Measurements from ENCODE around the gene DTNB.

Gene DTNB

DNA sequence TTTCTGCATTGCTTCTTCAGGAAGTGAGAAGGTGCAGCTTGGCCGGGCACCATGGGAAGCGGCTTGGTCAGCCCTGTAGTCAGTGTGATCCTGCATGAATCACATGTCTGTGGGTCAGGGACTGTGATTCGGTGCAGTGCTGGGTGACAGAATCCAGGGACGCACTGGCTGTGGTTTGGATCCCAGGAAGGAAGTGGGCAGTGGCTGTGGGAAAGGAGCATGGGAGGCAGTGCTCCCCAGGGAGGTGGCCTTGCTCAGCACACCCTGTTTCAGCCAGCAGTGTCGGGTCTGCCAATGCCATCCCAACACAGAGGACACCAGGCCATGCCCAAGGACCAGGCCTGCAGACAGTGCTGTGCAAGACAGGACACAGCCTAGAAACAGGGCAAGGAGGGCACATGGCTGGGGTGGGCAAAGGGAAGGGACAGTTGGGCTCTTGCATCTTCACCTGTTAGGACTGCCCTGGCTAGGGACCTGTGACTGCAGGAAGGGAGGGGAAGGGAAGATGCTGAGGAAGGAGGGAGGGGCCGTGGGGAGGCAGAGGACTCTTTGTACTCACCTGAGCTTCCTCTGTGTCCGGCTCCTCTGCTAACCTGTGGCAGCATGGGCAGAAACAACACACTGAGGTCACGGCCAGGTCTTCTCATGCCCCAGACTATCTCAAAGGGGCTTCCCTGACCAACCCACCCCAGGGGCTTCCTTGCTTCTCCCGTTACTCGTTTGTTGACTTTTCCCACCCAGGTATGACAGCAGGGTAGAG lies 294.5 kb downstream of the DTNB start:
- DNase-seq: no peak

DNA sequence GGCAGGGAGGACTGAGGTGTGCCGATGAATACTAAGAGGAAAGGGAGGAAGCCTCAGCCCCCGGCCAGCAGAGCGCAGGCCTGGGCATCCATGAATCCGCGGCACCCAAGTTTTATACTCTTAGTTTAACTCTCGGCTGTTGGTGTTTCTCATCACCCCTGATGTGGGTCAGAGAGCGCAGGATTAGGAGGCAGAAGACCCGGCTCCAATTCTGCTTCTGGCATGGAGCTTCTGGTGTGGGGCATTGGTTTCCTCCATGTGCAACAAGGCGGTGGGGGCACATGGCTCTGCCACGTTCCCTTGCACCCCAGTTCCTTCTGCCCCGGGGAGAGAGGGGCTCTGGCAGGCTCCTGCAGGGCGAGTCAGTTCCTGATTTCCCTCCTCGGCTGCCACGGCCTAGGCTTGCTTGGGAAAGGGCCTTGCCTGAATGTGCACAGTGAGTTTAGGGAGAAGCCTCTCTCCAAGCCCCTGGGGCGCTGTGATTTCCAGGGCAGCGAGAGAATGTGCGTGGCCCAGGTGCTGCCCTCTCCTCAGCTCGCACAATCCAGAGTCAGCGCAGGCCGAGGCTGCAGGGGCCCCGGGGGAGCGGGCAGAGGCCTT lies 295.5 kb downstream of the DTNB start:
- no peak for DNase-seq

DNA sequence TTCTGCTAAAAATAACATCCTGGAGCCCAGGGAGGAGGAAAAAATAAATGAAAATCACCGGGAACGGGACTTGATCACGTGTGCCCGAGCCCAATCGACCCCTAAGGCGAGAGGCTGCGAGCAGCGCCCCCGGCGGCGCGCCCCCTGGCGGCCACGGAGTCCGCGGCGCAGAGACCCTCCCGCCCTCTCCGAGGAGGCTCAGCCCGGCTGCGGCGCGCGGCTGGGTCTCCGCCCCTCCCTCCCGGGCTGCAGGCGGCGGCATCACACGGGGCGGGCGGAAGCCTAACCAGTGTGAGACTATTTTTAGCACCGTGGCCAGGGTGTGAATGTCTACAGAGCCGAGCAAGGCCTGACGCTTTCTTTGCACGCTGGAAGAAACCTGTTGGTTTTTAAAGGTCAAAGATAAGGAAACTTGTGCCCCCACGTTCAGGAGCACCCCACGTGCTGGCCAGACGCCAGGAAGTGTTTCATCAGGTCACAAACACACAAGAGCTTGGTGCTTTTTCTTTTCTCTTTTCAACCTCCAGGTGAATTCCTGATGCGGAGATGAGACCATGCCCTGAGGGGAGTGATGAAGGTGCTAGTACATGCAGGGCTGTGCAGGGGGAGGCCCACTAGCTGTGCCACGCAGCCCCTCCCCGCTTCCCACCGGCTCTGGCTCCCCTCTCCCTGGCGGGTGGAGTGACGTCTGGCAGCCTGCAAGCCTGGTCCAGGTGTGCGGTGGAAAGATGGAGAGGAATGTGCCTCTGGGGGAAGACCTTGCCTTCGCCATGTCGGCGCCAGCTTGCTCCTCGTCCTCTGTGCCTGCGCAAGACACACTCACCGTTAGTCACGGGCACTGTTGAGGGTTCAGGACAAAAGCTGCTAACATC lies 296.4 kb downstream of the DTNB start:
- peak; percentile 75 for DNase-seq

DNA sequence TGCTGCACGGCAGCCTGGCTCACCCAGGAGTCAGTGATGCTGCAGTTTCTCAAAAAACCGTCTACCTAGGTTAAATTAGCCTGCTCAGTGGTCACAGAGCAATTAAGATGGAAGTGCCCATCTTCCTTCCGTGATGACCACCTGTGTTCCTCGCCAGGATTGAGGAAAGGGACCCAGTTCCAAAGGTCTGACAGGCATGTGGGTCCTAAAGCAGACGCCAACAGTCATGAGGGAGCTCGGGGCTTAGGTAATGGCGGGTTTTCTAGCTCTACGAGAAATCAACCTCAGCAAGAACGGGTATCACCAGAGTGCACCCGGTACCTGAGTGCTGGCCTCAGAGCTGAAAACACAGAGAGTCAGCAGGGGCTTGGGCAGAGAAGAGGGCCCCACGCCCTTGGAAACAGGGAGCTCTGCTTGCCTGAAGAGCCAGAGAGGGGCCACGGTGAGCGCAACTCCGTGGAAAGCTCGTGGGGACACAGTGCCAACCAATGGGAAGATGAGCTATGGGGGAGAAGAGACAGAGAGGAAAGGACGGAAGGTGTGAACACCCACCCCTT lies 297.3 kb downstream of the DTNB start:
- DNase-seq: no peak

DNA sequence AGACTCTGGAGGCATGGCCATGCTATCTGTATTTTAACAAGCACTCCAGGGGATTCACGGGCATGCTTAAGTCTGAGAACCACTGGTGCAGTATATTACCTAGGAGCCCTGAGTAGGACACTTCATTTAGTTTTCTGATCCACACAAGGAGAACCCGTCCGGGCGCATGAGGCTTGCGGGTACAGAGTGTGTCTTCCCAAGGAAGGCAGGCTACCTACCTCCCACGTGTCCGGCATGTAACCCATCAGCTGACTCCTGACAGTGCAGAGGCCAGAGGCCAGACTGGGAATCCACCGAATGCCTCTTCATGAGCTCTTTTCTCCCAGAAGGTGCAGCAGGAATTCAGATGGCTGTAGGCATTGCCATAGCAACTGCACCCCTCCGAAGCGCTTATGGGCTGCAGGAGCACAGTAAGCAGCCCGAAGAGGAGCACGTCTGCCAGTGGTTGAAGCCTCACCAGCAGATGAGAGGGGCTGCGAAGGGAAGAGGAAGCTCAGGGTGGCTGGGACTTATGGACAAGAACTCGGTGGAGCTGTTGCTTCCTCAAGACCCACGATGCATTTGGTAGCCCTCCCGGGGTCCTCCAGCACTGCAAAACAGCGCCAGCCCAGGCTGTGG lies 297.9 kb downstream of the DTNB start:
- DNase-seq: no peak

DNA sequence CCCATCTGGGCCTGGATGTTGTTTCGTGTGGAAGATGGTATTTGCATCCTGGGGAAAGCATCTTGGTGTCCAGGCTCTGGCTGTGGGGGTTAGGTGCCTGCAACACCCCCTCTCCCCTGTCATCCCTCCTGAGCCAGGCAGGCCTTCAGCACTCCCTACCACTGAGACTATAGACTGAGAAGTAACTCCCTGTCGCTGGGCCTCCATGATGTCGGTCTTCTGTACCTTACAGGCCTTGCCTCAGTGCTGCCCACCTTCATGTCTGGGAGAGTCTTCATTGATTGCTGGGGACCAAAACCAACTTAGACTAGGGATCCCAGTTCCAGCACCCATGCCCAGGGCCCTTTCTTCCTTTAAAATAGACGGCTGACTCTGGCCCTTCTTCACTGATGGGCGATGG lies 298.6 kb downstream of the DTNB start:
- no peak for DNase-seq

DNA sequence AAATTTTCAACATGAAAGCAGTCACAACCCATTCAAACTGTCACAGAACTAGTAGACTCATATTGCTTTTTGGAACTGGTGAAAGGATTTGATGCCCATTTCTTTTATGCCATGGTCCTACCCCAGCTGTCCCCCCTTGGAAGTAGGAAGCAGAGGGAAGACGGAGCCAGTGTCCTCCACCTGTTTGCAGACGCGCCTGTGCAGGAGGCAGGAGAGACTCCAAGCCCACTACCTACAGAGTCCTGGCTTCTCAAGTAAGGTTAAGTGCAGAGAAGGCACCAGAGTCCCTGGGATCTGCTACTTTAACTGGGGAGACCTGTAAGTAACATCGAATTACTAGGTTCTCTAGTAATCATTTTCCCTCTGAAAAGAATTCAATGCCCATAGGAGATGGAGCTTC lies 299.0 kb downstream of the DTNB start:
- no peak for DNase-seq

DNA sequence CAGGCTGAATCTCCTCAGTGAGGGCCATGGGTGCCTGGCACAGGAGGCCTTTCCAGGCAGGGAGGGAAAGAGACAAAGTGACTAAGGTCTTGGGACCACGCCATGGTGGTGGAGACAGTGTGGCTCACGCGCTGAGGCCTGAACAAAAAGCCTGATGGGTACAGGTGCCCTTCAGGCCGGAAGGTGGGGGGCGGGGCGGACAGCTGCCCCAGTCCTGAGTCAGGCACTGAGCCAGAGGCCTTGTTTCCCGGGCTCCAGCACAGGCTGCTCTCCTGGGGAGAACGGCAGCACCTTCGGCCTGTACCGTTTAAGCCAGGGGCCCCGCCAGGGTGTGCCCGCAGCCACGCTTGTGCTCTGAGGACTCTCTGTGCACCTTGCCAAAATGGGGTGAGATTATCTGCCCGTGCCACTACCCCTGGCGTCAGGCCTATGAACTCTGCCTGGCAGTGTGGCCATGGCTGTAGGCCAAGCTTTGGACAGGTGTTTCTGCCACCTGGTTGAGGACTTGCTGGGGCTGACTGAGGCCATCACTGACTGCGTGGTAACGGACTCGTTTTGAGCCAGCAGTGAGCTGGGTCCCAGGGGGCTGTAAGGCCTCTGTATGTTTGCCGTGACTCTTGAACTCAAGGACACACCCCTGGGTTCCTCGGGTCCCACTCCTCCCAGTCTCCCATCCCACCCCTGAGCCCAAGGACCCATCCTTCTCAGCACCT lies 300.0 kb downstream of the DTNB start:
- DNase-seq: no peak

DNA sequence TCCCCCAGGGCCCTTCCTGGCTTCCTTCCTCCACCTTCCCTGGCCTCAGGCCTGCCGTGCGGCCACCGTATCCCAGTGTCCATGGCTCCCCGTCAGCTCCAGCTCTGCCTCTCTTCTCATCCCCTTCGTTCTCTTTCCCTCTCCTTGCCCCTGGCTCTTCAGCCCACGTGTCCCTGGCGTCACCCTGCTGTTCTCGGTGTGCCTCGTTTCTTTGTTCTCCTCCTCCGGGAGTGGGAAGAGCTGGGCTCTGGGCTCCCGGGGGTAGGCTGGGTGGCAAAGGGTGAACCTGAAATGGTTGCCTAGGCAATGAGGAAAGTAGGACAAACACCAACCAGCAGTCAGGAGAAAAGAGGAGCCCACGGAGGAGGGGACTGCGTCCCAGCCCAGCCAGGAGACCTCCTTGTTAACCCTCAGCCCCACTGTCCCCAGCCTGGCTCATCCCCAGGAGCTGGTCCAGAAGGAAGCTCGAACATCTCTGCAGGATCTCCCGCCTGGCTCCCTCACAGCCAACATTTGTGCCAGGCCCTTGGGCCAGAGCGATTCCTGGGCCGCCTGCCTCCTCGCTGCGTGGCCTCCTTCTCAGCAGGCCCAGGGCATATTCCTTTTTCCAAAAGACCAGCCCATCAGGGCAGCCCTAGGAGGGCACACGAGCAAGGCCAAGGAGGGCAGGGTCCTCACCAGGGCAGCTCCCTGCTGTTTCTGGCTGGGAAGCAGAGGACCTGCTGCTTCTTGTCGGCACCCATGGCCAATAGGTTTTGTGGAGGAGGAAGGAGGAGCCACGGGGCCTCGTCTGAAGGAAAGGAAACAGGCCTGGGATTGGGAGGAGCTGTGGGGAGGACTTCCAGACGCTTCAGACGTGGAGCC lies 300.7 kb downstream of the DTNB start:
- DNase-seq: no peak

DNA sequence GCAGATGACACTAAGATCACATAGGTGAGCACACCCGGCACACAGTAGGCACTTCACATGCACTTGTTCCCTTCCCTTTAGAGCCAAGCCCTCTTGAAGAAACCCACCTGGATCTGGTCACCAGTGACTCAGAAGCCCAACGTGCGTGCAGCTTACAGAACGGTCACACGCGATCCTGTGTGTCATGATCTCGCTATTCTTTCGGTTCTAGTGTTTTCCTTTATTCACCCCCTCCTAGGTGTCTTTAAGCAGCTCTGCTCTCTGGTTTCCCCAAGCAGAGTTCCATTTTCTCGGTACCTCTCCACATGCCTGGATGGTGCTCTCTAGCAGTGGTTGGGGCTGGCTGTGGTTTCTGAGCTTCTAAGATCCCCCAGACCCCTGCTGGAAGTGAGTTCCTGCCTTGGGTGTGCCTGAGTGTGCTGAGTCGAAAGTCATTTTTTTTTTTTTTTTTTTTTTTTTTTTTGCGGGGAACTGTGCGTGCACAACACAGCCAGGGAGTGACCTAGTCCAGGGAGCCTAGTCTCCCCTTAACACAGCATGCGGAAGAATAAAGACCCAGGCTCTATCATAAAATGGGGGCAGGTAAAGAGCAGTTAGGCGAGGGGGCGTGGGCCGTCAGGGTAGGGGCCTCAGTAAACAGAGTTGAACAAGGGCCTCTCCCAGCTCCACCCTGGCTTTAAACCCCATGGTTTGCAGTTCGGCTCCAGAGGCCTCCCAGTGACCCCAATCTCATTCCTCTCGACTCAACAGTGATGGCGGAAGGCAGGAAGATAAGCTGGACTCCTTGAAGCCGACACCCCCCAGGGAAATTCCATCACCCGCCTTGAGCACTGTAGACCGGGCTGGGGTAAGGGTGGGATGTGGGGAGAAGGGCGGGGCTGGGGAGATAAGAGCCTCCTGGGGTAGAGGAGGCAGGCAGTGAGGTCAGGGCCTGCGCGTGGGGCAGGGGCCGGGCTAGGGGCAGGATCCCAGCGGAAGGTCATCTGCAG lies 301.8 kb downstream of the DTNB start:
- no peak for DNase-seq

DNA sequence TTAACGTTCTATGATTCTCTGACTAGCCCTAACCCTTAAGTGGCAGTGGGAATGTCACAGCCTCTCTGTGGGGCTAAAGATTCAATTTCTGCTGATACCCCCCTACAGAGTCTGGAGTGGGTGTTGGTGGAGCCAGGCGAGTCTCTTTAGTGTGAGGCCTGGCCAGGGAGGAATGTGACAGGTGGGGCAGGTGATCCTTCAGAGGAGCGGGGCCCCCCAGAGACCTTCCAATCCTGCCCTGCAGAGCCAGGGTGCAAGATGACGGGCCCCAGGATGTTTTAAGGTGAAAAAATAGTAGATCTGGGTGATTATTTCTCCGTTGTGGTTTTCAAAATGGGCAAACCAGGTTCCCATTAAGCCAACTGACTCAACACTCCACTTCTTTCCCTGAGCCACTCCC lies 303.5 kb downstream of the DTNB start:
- DNase-seq: no peak

DNA sequence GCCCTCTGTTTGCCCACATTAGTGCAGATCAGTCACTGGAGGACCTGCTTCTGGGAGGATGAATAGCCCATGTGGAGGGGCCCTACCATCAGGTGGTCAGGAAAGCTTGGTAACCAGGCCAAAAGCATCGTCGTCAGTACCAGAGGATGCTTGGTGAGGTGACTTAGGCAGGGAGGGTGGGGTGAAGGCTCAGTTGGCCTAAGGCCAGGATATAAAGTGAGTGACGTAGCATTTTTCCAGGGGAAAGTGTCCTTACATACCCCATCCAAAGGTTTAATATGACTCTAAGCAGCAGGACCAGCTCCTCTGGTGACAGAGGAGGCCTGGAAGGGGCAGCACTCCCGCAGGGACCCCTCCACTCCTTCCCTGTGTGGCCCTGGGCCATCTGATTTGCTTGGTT lies 303.9 kb downstream of the DTNB start:
- DNase-seq: no peak

DNA sequence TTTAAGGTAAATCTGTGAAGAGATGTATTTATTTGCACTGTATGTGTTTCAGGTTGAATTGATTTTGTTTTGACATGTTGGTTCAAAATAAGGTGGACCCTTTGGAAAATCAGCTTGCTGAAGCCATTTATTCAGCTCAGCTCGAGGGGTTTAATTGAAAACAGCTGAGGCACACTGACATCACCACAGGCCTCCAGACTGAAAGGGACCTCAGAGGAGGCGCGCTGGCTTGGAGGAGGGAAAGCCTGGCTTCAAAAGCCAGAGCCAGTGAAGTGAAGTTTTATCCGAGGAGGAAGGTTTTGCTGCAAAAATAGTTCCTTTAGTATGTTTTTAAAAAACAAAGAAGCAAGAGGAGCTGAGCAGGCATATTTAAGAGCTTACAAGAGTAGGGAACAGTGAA lies 304.7 kb downstream of the DTNB start:
- no peak for DNase-seq

DNA sequence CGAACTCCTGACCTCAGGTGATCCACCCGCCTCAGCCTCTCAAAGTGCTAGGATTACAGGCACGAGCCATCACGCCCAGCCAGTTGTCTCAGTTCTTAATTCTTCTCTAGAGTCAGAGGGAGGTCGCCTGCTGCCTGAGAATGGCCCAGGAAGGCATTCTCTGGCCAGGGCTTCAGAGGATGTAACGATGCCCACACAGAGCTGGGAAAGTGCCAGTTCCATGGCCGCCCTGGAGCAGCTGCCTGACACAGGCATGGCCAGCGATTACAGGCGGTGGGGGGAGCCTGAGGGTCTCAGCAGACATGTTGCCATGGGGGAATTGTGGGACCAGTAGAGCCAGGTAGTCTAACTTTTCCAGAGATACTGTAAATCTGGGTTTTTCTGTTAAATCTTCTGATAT lies 306.1 kb downstream of the DTNB start:
- no peak for DNase-seq

DNA sequence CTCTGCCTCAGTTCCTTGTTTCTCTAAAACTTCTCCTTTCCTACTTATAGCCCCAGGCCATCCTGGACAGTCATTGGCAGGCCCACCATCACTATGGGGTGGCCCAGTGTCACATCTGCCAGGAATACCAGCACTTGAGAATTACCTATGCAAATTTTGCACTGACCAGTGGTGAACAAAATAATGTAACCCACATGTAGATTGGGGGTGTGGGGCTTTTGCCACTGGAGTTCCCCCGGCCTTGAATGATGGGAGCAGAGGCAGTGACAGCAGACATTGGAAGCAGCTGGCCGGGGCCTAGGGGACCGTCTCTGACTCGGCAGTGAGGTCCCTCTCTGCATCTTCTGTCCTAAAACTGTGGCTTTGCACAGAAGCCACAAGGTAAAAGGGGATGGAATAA lies 306.7 kb downstream of the DTNB start:
- DNase-seq: no peak

DNA sequence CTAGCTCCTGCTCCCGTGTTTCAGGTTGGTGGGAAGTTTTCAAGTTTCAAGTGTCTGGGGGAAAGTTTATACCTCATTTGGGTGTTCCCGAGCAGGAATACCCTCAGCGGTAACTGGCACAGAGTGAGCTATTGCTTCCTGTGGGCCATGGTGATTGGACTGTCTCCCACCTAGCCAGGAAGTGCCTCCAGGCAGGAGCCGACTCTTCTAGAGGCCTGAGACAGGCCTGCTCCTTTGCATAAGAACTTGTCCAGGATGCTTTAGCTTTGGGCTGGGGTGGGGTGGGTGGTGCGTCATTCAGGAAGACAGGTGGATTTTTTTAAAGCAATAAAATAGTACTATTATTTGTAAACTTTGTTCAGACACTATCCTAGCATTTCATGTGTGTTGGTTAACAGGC lies 308.1 kb downstream of the DTNB start:
- DNase-seq: no peak

DNA sequence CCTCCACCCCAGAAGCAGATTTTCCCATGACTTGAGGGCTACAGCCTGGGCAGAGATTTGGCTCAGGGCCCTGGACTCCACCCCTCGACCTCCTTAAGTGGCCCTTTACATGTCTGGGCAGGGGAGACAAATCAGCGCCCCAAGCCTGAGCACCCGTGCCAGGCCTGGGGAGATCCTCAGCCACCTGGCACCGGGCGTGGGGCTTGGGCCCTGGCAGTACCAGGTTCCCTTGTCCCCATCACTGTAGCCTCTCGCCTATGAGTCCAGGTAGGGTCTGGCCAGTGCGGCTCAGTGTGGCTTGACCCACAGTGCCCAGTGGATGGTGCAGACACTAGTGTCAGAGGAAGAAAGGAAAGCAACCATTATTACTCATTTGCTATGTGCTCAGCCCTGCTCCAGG lies 309.6 kb downstream of the DTNB start:
- no peak for DNase-seq

DNA sequence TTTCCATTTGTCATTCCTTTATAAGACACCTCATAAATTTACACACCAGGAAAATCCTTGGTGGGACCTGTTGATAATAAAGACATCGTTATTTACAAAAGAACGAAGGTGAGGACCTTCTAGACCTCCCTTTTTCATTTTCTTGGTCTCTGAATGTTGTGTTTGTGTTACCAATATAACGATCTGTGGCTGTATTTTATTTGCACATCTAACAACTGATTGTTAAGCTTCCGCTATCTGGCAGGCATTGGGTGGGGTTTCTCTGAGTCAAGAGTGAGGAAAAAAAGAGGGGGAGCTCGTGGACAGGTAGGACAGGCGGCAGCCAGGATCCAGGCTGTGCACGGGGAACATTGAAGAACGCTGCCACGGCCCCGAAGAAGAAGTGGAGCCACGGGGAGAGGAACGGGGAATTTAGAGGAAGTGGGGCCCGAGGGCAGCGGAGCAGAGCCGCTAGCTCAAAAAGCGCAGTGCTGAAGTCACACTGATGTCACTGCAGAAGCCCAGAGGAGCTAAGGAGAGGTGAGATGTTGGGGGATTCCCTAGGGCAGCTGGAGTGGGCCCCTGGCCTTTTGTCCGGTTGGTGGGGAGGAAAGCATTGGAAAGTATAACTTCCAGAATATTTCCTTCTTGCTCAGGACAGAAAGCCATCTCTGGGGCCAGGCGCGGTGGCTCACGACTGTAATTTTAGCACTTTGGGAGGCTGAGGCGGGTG lies 310.8 kb downstream of the DTNB start:
- DNase-seq: peak; percentile 61

DNA sequence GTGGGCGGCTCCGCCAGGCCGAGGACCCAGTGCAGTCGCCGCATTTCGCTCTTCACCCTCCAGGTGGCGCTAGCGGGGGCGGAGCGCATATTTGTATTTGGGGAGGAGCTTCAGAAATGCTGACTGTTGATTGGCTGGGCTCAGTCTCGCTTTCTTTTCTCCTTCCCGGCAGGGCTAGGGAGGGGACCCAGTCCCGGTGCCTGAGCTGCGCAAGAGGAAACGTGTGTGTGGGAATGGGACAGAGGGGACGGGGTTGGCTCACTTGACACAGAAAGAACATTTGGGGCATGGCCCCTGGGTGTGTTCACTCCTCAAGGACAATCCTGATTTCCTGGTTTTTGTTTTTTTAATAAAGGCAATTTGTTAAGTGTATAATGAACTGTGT lies 311.3 kb downstream of the DTNB start:
- peak; percentile 90 for DNase-seq

Data from NCI-H748 treated with DMSO at 0.1 percent for 48 hours (cell line).